ENCODE measurements around the gene TMEM253.

DNA sequence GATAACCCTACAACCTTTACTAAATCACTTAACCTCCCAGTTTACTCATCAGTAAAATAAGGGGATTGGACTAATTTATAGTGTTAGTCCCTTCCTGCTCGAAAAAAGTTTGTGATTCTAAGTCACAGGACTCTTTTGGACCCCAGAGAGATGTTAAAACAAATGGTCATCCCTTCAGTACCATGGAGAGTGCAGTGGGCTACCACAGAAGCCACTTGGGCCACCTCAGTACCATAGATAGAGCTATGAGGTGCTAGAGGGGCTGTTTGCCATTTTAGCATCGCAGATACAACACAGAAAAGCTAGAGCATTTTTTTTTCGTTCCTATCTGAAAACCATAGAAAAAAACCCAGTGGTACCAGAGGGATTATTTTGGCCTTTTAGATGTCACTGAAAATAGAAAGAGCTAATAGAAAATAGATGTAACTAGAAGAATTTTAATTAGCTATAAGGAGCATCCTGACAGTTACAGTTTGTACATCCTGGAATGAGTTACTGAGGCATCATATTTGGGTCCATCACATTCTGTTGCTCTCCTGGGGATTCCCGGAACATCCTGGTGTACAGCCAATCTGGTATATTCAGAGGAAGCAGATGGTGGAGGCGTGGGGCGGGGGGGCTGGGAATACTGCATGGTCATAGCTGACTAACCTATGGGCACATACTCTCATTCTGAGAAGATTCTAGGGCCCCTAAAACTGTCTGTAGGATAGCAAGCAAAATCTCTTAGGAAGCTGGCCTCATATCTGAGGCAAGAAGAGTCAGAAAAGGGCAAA, 5.2 kb upstream of the TMEM253 start:
- TF ChIP-seq, protein P1, sequence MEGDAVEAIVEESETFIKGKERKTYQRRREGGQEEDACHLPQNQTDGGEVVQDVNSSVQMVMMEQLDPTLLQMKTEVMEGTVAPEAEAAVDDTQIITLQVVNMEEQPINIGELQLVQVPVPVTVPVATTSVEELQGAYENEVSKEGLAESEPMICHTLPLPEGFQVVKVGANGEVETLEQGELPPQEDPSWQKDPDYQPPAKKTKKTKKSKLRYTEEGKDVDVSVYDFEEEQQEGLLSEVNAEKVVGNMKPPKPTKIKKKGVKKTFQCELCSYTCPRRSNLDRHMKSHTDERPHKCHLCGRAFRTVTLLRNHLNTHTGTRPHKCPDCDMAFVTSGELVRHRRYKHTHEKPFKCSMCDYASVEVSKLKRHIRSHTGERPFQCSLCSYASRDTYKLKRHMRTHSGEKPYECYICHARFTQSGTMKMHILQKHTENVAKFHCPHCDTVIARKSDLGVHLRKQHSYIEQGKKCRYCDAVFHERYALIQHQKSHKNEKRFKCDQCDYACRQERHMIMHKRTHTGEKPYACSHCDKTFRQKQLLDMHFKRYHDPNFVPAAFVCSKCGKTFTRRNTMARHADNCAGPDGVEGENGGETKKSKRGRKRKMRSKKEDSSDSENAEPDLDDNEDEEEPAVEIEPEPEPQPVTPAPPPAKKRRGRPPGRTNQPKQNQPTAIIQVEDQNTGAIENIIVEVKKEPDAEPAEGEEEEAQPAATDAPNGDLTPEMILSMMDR (IDR thresholded peaks at IDR 0.05), result no peak
- no peak for TF ChIP-seq POLR2A (IDR thresholded peaks at IDR 0.05)

All from Peyer's patch (tissue), 4 donors.